Measurements from ENCODE around the gene PAPSS1. TPM values are rescaled to one million over a fixed set of nuclear protein-coding genes. Genes with fewer than 3 reads are reported as not detected.

Gene PAPSS1
- total RNA-seq, 4 donors from 2014 or later: 22.7 to 35.3 (median 29.6) TPM

DNA sequence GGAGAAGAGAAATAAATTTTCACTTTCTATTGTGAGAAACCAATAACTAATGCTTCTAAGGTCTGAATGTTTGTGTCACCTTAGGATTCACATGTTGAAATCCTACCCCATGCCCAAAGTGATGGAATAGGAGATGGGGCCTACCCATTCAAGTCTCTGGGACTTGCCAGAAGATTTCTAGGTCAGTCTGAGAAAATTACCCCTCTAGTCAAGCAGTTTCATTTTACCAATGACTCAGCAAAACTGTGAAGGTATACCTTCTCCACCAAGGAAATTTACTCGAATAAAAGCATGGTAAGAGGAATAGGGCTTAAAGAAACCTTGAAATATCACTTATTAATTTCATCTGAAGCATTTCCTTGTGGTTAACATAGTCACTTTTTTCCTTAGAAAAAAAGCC is 23.5 kb upstream of the PAPSS1 start:
- no peaks in the 10 kb centered on the region for H3K9me3 ChIP-seq
- no peak overlapping the region for H3K4me3 ChIP-seq (replicated peaks in 1 of 3)
- intact Hi-C loops (cut with DNase I): no loop called here
- TF ChIP-seq, protein P1, sequence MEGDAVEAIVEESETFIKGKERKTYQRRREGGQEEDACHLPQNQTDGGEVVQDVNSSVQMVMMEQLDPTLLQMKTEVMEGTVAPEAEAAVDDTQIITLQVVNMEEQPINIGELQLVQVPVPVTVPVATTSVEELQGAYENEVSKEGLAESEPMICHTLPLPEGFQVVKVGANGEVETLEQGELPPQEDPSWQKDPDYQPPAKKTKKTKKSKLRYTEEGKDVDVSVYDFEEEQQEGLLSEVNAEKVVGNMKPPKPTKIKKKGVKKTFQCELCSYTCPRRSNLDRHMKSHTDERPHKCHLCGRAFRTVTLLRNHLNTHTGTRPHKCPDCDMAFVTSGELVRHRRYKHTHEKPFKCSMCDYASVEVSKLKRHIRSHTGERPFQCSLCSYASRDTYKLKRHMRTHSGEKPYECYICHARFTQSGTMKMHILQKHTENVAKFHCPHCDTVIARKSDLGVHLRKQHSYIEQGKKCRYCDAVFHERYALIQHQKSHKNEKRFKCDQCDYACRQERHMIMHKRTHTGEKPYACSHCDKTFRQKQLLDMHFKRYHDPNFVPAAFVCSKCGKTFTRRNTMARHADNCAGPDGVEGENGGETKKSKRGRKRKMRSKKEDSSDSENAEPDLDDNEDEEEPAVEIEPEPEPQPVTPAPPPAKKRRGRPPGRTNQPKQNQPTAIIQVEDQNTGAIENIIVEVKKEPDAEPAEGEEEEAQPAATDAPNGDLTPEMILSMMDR (IDR thresholded peaks at IDR 0.05): no peak
- no peak for TF ChIP-seq POLR2A (IDR thresholded peaks at IDR 0.05)
- 83 to 89% methylated on average over 1 of the region's 1 CpG for WGBS, 2 donors
- H3K4me1 ChIP-seq: peaks cover 0 to 3% of the 10 kb centered on the region in 2 donors
- no peaks in the 10 kb centered on the region for H3K36me3 ChIP-seq
- DNase-seq: no peak
- H3K27me3 ChIP-seq: no peaks in the 10 kb centered on the region
- H3K27ac ChIP-seq: no peak overlapping the region

DNA sequence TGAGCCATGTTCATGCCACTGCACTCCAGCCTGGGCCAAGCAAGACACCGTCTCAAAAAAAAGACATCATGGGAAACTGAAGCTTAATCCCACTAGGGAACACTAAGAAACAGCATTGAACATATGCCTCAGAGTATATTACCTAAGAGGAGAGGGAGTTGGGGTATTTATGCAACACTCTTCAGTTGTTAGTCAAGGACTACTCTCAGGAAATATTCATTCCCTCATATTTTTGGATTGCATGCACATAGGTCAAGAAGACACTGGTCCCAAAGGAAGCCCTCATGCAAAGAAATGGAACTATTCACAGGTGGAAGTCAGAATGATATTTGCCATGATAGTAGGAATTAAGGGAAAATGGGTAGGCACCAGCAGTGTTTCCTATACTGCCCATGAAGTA is 22.8 kb upstream of the PAPSS1 start:
- Histone ChIP-seq H3K4me1 (peaks cover 0 to 3% of the 10 kb centered on the region in 2 donors), H3K27me3 (no peaks in the 10 kb centered on the region), H3K36me3 (no peaks in the 10 kb centered on the region), H3K27ac (no peak overlapping the region), H3K9me3 (no peaks in the 10 kb centered on the region), H3K4me3 (replicated peaks in 1 of 3) (no peak overlapping the region)
- no peak for DNase-seq
- WGBS, 2 donors: 91 to 100% methylated on average over 1 of the region's 1 CpG
- TF ChIP-seq, protein P1 (IDR thresholded peaks at IDR 0.05): no peak
- TF ChIP-seq POLR2A (IDR thresholded peaks at IDR 0.05): no peak
- intact Hi-C loops (cut with DNase I): no loop called here

DNA sequence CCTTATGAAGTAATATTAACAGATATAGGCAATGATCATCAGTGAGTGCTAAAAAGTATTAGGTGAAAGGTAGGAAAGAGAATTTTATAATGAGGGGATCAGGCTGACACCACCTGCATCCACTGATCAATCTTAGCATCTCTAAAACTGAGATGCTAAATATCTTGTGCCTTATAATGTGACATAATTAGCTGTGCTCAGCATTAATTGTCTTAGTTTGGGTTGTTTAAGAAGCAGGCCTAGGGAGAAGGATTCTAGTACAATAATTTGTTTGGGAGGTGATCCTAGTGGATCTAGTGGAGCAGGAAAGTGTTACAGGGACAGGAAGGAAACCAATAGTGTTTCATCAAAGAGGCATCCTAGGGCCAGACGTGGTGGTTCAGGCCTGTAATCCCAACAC is 22.2 kb upstream of the PAPSS1 start:
- no peak overlapping the region for H3K27ac ChIP-seq
- 88 to 100% methylated on average over 1 of the region's 1 CpG for WGBS, 2 donors
- intact Hi-C loops (cut with DNase I): no loop called here
- H3K4me3 ChIP-seq (replicated peaks in 1 of 3): no peak overlapping the region
- H3K36me3 ChIP-seq: no peaks in the 10 kb centered on the region
- DNase-seq: no peak
- TF ChIP-seq POLR2A (IDR thresholded peaks at IDR 0.05): no peak
- TF ChIP-seq, protein P1 (IDR thresholded peaks at IDR 0.05): no peak
- H3K27me3 ChIP-seq: no peaks in the 10 kb centered on the region
- peaks cover 0 to 3% of the 10 kb centered on the region in 2 donors for H3K4me1 ChIP-seq
- no peaks in the 10 kb centered on the region for H3K9me3 ChIP-seq

DNA sequence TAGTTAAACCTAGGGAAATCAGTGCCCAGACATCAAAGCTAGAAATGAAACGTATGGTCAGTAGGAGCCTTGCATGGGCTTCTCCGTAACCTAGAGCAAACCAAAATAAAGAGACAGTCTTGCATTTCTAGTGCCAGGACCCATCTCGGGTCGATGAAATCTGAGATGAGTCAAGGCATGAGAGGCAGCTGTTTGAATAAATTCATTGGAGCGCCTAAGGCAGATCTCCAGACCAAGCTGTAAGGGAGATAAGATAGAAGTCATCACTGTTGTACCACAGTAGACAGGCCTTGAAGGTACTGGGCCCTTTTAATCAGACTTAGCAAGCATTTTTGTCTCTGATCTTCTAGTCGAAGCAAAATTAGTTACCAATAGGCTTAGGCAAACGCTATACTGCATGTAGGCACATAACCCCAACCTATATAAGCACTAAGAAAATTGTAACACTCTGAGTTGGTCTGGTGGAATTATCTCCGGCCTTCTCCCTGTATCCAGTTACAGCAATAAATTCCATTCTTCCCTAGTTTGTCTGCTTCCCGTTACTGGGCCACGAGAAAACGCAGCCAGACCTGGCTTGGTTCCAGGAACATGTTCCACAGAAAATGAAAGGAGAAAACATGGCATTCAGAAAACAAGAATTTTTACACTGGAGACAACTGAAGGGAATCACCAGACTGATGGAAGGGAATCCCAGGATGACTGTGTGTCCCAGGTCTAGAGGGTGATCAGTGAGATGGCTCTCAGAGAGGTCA is 21.1 kb upstream of the PAPSS1 start:
- no peak overlapping the region for H3K4me3 ChIP-seq (replicated peaks in 1 of 3)
- no peaks in the 10 kb centered on the region for H3K27me3 ChIP-seq
- TF ChIP-seq, protein P1 (IDR thresholded peaks at IDR 0.05): no peak
- TF ChIP-seq POLR2A (IDR thresholded peaks at IDR 0.05): no peak
- H3K36me3 ChIP-seq: no peaks in the 10 kb centered on the region
- DNase-seq: peak in 1 of 2 donors; percentile 22
- H3K27ac ChIP-seq: peak overlapping the region in 1 of 3 donors; percentile 30
- H3K4me1 ChIP-seq: peaks cover 0 to 3% of the 10 kb centered on the region in 2 donors
- intact Hi-C loops (cut with DNase I): no loop called here
- WGBS, 2 donors: 70 to 77% methylated on average over 11 of the region's 11 CpGs
- no peaks in the 10 kb centered on the region for H3K9me3 ChIP-seq

DNA sequence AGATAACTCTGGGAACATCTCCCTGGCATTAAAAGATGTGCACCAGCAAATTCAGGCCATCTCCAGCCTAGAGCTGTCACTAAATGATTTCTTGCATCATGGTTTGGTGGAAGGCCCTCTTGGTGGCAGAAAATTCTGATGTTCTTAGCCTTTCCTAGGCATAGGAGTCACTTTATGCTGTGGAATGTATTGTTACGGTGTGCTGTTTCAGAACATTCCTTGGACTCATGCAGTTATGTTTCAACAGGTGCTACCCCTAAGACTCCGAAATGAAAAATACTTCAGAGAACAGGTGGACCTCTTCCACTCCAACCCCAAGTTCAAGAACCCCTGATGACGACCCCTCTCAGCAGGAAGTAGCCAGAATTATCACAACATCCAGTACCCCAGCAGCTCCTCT is 20.3 kb upstream of the PAPSS1 start:
- WGBS, 2 donors: 31 to 46% methylated on average over 3 of the region's 3 CpGs

More for the DNA sequence above, 20.3 kb upstream of the PAPSS1 start:
- no peak for DNase-seq
- no peak for TF ChIP-seq POLR2A (IDR thresholded peaks at IDR 0.05)
- TF ChIP-seq, protein P1 (IDR thresholded peaks at IDR 0.05): peak in 2 of 6 experiments; percentile 21 to 29
- H3K27me3 ChIP-seq: no peaks in the 10 kb centered on the region
- peaks cover 0 to 3% of the 10 kb centered on the region in 2 donors for H3K4me1 ChIP-seq
- no peaks in the 10 kb centered on the region for H3K9me3 ChIP-seq
- no peak overlapping the region for H3K27ac ChIP-seq
- intact Hi-C loops (cut with DNase I): no loop called here
- no peak overlapping the region for H3K4me3 ChIP-seq (replicated peaks in 1 of 3)
- no peaks in the 10 kb centered on the region for H3K36me3 ChIP-seq

All from thyroid gland (tissue), 4 donors.